ENCODE results near the gene C1orf21.

The C1orf21 gene

DNA sequence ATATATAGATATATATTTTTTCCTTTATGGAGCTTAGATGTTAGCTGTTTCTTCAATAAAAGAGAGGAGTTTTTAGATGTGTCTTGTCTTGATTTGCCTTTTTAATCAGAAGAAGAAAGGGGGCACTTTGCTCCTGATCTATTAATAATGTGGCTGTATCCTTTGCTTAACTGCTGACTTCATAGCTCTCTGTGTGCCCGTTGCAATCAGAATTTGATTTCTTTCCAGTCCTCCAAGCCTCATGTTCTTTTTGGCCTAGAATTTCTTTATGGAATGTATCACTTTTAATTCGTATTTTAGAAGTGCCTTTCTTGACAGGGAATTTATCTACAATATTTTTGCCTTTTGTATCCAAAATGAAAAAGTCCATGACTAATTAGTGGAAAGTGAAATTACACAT, 85.3 kb downstream of the C1orf21 start:
- TF ChIP-seq, protein P1, sequence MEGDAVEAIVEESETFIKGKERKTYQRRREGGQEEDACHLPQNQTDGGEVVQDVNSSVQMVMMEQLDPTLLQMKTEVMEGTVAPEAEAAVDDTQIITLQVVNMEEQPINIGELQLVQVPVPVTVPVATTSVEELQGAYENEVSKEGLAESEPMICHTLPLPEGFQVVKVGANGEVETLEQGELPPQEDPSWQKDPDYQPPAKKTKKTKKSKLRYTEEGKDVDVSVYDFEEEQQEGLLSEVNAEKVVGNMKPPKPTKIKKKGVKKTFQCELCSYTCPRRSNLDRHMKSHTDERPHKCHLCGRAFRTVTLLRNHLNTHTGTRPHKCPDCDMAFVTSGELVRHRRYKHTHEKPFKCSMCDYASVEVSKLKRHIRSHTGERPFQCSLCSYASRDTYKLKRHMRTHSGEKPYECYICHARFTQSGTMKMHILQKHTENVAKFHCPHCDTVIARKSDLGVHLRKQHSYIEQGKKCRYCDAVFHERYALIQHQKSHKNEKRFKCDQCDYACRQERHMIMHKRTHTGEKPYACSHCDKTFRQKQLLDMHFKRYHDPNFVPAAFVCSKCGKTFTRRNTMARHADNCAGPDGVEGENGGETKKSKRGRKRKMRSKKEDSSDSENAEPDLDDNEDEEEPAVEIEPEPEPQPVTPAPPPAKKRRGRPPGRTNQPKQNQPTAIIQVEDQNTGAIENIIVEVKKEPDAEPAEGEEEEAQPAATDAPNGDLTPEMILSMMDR (conservative IDR thresholded peaks at IDR 0.05), result no peak
- no peak overlapping the region for H3K27ac ChIP-seq

DNA sequence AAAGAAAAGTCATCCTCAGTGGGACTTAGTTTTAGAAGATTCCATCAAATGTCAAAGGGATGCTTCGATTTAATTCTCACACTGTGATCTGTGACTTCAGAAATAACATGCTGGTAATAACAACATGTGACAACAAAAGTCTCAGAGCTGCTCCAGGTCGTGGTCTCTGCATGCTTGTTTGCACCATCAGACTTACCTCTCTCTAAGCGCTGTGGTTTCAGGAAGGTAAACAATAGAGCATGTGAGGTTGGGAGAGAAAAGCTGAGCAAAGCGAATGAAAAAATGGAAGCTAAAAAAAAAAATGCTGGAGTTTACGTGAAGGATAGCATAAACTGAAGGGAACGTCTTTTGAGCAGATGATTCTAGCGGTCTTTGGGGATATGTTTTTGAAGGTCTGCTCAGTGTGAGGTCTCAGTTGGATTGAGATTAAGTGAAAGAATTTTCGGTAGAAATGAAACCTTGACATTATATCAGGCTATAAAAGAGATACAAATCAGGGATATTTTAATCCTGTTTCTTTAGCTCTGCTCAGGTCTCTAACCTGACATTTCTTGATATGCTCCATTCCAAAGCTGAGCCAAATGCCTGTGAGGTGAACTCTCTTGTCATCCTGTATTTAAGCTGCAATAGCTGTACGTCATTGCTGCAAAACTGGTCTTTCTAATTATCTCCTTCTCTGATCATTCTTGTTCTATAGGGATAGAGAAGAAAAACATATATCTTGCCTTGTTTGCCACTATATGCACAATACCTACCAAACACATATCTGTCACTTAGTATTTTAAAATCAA, 86.5 kb downstream of the C1orf21 start:
- H3K27ac ChIP-seq, result no peak overlapping the region
- TF ChIP-seq, protein P1 (conservative IDR thresholded peaks at IDR 0.05), result no peak

DNA sequence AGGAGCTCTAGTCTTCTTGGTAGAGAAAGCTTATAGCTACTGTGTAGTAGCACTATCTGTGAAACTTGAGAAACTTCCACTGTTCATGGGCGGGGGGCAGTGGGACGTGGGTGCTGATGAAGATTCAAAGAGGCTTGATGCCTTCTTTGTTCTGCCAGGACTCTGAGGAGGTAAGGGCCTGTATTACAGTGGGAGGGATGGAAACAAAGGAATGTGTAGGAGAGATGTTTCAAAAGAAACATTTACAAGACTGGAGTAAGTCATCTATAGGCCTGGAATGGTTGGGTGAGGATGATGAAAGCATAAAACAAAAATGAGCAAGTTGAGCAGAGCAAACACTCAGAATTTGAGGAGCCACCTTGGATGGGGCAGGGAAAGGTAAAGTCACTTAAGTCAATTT, 89.4 kb downstream of the C1orf21 start:
- TF ChIP-seq, protein P1 (conservative IDR thresholded peaks at IDR 0.05), result no peak
- H3K27ac ChIP-seq, result no peak overlapping the region

DNA sequence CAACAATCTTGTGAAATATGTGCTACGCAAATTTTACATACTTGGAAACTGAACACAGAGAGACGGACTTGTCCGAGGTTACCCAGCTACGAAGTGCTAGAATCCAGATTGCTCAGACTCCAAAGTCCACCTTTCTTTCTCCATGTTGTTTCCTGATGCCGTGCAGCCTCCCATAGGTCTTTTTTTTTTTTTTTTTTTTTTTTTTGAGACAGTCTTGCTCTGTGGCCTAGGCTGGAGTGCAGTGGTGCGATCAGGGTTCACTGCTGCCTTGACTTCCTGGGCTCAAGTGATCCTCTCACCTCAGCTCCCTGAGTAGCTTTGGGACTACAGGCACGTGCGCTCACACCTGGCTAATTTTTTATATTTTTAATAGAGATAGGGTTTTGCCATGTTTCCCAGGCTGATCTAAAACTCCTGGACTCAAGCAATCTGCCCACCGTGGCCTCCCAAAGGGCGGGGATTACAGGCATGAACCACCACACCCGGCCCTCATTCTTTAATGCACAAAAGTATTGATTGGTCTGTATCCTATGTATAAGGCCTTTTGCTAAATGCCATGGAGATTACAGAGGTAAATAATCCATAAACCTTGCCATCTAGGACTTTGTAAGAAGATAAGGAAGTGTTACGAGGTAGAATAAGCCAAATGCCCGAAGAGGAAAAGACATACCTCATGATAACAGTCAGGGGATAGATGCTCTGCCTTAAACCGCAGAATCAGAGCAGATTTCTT, 92.8 kb downstream of the C1orf21 start:
- TF ChIP-seq, protein P1 (conservative IDR thresholded peaks at IDR 0.05), result no peak
- H3K27ac ChIP-seq, result no peak overlapping the region

DNA sequence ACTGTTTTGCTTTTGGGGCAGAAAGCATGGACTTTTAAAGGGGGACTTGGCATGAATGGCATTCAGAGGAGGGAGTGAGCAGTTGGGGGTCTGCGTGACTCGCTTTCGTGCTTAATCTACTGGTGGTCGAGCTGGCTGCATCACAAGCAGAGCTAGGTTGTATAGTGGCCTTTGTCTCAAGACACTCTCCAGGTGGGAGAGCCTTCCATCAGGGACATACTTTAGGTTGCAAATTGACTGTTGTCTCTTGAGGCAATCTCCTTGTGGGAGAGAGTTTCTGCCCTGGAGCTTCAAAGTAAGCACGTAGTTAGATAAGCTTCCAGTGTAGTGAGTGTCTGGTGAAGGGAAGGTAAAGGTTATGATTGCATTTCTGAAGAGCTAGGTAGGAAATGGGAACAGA, 93.9 kb downstream of the C1orf21 start:
- TF ChIP-seq, protein P1 (conservative IDR thresholded peaks at IDR 0.05), result no peak
- no peak overlapping the region for H3K27ac ChIP-seq

DNA sequence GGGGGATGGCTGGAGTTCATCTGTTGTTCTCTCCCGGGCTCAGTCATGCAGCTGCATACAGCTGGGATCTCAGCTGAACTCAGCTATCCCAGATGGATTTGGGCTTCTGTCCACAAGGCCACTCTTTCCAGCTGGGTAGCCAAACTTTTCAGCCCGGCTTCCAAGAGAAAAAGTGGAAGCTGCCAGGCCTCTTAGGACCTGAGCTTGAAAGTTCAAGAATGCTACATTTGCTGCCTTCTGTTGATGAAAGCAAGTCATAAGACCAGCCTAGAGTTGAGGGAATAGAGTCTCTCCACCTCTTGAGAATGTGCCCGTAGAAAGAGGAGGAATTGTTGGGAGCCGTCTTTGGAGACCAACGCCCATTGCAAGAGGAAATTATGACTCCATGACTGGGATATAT, 95.3 kb downstream of the C1orf21 start:
- TF ChIP-seq, protein P1 (conservative IDR thresholded peaks at IDR 0.05), result no peak
- peak overlapping the region; percentile 83 for H3K27ac ChIP-seq

DNA sequence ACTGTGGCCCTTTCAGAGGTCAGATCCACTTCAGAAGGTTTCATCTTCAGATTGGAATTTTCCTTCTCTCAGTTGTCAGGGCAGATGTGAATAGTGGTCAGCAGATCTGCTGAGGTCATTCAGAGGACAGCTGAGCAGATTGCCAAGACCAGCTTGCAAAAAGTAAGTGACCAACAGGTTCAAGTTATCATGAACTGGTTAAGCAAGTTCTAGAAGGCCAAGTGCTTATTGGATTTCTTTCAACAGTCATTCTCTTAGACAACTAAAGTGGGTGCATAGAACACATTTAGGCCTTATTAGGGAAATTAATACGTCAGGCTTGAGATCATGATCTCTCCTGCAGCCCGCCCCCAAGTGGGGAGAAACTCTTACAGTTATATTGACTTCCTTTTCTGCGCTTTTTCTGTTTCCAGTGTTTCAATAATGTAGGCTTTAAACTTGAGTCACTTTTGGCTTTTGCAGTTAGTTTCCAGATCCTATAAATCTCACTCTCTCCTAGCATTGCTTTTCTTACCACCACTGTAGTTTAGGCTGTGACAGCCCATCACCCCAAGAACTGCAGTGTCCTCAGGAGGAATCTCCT, 96.4 kb downstream of the C1orf21 start:
- peak overlapping the region; percentile 83 for H3K27ac ChIP-seq
- TF ChIP-seq, protein P1 (conservative IDR thresholded peaks at IDR 0.05), result no peak
